GM12864 (cell line): Measurements from ENCODE around the gene SNN.

Source experiments
- DNase-seq: peaks from one replicate; pipeline ENCODE4 v3.0.0-alpha.2; 2011; ENCODE audit warnings: low read depth
- H3K4me3 ChIP-seq: 2 replicates; pipeline ENCODE4 v1.5.1; 2011; ENCODE audit warnings: mild to moderate bottlenecking, low read depth, low read length, control low read depth
- CTCF ChIP-seq: IDR thresholded peaks from 2 replicates; pipeline ENCODE4 v1.5.1; 2011; ENCODE audit warnings: low read depth, mild to moderate bottlenecking, moderate library complexity, low read length, control low read depth, inconsistent platforms; ENCODE audit errors: missing control alignments

The SNN gene

GRCh38 chr16:11675561-11676511 is 7.6 kb downstream of the SNN start:
- H3K4me3 ChIP-seq, result no peak overlapping the region
- no peak for DNase-seq
- no peak for TF ChIP-seq CTCF

GRCh38 chr16:11676799-11677198 is 8.5 kb downstream of the SNN start:
- no peak for TF ChIP-seq CTCF
- H3K4me3 ChIP-seq, result no peak overlapping the region
- no peak for DNase-seq

DNA sequence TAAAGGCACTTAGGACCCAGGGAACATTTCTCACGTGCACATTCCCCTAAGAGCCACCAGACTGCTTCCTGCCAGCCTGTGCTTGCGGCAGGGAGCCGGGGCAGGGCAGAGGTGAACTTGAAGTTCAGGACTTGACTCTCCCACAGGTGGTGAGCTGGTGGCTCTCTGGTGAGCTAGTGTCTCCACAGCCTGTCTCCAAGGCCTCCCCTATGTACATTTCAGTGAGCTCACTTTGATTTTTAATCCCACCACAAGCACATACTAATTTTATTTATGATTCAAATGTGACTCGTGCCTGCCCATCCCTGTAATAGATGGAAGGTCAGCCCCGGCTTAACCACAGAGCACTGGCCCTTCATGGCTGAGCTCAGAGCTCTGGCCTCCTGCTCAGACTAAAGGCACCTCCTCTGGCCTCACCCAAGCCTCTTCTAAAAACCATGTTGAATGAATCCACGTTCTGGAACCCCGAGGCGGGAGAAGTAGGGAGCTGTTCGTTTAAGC is 9.2 kb downstream of the SNN start:
- no peak for DNase-seq
- H3K4me3 ChIP-seq, result no peak overlapping the region
- no peak for TF ChIP-seq CTCF

DNA sequence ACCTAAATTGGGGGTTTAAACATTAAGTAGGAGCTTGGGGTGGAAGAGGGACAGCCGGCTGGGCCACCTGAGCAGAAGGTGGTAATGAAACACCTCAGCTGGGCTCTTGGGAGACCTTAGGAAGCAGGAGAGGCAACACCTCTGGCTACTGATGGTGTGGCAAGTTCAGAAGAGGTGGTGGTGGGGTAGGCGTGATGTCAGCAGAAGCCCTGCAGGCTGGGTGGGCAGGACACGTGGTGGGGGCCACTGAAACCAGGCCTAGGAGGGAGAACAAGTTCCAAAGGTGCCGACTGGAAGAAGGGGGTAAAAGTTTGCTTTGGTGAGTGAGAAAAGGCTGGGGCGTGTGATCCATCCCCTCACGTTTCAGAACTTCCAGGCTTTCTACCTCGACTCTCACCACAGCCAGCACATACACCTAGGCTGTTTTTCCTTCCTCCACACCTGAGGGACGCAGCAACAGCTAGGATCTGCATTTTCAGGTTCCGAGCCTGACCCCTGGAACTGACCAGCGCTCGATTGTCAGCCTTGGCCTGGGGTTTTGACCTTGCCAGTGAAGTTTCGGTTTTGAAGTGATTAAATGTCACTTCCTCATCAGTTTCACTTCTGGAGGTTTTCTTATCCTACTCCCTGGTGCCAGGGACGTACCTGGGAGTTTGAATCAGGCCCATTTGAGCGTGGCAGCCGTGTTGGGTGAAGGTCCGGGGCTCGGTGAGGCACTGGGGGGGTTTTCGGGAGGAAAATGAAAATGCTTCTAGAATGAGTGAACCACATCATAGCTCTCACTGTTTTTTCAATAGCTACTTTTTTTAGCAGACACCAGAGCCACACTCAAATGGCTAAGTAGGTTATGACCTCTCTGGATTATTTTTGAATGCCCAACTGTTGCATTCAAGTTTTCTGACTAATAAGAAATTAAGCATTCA is 10.0 kb downstream of the SNN start:
- TF ChIP-seq CTCF, result no peak
- DNase-seq, result no peak
- H3K4me3 ChIP-seq, result no peak overlapping the region

GRCh38 chr16:11679250-11679649 is 11.0 kb downstream of the SNN start:
- no peak for TF ChIP-seq CTCF
- H3K4me3 ChIP-seq, result no peak overlapping the region
- DNase-seq, result no peak

- H3K4me3 ChIP-seq, result no peak overlapping the region
- no peak for TF ChIP-seq CTCF
- DNase-seq, result no peak
Measured at GRCh38 chr16:11679941-11680911, 12.0 kb downstream of the SNN start.
